GM21360 (cell line): Measurements from ENCODE around the gene CORO7.

Experiments used
- ATAC-seq: cut with Tn5 transposase; IDR thresholded peaks from one replicate; pipeline ENCODE4 v1.9.1; 2021; ENCODE audit warnings: mild to moderate bottlenecking, moderate library complexity; ENCODE audit not compliant: unreplicated experiment

The CORO7 gene

DNA sequence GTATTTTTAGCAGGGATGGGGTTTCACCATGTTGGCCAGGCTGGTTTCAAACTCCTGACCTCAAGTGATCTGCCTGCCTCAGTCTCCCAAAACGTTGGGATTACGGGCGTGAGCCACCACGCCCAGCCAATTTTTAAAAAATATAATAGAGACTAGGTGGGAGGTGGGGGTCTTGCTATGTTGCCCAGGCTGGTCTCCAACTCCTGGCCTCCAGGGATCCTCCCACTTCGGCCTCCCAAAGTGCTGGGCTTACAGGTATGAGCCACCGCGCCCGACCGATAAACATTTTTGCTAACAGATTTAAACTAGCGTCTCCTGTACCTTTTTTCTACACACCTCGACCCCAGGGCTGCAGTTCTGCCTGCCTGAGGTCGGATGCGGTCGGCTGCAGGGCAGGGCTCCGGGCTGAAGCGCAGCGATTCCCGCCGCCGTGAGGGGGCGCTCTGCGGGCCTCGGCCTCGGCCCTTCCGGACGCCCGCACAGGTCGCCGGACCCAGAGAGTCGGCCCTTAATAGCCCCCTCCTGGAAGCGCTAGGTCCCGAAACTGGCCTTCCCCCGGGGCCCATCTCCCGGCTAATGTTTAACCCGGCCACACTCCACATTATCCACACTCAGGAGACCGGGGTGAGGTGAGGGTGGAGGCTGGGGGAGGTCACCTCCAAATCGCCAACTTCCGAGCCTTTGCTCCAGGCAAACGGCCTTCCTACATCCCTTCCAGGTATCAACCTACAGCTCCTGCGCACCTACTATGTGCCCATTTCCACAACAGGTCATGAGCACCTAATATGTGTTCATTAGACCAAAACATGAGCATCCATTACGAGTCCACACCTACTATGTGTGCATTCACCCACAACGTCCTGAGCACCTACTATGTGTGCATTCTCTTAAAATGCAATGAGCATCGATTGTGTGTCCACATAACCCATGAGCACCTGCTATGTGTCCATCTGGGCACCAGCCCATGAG is 102.5 kb downstream of the CORO7 start:
- ATAC-seq = no peak

DNA sequence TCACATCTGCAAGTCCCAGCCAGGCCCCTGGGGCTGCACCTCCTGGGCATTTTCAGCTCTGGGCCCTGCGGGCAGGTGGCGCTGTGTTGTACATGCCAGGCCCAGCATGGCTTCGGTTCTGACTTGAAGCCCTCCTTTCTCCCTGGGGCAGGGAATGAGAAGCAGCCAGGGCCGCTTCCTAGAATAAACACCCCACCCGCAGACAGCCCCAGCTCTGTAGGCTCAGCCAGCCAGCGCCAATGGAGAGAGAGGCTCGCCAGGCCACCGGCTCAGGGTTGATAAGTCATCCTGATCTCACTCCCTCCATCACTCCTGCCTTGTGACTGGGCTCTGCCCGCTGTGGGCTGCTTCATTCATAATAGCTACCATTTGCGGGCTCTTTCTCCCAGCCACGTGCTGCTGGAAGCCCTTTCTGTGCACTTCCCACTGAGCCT is 106.5 kb downstream of the CORO7 start:
- no peak for ATAC-seq

DNA sequence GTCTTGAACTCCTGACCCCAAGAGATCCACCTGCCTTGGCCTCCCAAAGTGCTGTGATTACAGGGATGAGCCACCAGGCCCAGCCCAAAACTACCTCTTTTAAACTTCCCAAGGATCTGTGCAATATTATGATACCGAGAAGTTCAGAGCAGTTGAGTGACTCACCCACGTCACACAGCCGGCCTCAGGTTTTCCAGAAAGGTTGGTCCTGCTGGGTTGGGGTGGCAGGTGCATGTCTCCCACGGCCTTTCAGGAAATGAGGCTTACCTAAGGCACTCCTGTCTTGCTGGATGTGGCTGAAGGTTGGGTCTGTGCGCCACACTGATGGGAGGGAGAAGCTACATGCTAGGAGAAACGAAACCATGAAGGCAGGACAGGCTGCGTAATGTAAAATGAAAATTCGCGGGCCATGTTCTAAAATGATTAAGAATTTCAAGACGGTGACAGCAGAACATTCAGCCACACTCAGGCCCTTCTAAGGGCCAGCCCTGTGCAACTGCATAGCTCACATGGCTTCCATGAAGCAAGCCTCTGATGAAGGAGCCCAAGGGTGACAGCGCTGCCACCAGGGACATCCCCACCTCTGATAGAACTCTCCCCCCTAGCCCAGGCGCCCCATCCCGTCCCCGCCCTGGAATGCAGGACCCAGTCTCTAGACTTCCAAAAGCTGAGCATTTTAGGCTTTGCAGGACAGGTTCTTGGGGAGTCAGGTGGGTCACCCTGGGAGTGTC is 107.1 kb downstream of the CORO7 start:
- ATAC-seq = no peak

DNA sequence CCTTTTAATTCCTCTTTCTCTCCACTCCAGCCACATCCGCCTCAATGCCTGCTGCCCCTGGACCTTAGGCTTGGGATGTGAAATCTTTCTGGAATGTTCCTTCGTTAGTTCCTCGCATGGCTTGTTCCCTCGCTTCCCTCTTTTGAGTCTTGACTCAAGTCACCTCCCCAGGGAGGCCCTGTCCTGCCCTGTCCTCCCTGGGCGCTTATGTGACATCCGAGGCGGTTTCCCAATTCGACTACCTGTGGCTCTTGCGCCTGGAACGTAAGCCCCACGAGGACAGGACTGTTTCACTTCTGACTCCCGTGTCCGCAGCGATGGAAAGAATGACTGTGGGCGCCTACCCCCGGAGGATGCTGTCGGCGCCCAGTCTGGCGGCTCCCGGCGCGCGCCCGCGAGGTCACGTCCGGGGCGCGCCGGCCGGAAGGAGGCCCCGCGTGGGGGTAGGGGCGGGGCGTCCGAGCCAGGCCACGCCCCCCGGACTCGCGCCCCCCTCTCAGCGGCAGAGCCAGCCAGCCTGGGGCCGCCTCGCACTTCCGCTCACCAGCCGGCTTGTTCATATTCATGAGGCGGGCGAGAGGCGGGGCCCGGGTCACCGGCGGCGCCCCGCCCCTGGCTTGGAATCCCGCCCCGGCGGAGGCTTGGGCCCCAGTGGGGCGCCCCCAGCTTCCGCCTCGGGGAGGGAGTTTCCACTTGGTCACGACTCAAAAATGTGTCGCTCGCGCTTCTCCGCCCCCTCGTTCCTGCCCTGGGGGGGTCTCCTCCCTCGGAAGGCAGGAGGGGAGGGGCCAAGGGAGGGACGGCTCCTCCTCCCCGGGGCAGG is 109.0 kb downstream of the CORO7 start:
- peak; percentile 85 for ATAC-seq

DNA sequence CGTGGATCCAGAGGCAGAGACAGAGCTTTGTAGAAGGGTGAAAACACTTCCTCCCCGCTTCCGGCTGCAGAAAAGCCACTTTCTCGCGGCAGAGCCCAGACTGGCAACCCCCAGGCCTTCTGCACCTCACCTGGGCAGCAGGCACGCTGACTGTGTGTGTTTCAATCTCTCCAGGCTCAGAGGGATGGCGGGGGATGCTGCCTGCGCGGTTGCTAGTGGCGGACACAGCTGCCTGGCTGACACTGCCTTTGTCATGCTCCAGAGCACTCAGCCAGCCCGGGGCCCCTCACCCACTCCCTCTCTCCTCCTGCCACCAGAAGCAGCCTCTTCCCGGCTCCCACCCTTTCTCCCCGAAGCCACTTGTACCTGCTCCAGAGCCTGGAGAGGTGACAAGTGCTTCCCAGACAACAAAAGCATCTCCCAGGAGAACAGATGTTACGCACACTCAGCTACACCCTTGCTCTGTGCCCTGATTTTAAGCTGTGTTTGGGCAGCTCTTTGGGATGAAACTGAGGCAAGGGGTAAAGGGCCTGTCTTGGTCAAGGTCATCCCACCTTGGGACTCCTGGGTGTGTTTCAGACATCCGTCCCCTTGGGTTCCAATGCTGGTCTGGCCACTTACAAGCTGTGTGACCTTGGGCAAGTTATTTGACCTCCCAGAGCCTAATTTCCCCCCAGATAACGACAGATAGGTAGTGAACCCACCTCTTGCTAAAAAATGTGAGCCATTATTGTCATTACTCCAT is 109.8 kb downstream of the CORO7 start:
- no peak for ATAC-seq
